Testis (tissue), 3 donors: ENCODE data around the gene CACNA2D4. TPM values are rescaled to one million over a fixed set of nuclear protein-coding genes. Genes with fewer than 3 reads are reported as not detected.

Experiments used
- DNase-seq: peaks from one replicate; pipeline ENCODE4 v3.0.0-alpha.2; 2019
- H3K27ac ChIP-seq, 2 donors: fragments of 200-600 bp; sonication (generic); one replicate each; pipeline ENCODE4 v1.5.1; 2019
- H3K27me3 ChIP-seq: fragments of 200-600 bp; sonication (generic); one replicate; pipeline ENCODE4 v1.5.1; 2019
- H3K36me3 ChIP-seq: fragments of 200-600 bp; sonication (generic); one replicate; pipeline ENCODE4 v1.5.1; 2017; ENCODE audit warnings: low read depth; ENCODE audit errors: missing control alignments
- H3K4me1 ChIP-seq: fragments of 200-600 bp; sonication (generic); one replicate; pipeline ENCODE4 v1.5.1; 2019
- H3K4me3 ChIP-seq, 2 donors: fragments of 200-600 bp; sonication (generic); one replicate each; pipeline ENCODE4 v1.5.1; 2017 to 2019
- H3K9me3 ChIP-seq: fragments of 200-600 bp; sonication (generic); one replicate; pipeline ENCODE4 v1.5.1; 2017
- CTCF ChIP-seq, 3 experiments: fragments of 450-650 bp in 2 of 3; fragments of 200-600 bp in 1 of 3; sonication (generic) in 1 of 3; IDR thresholded peaks; one replicate each; pipeline ENCODE4 v1.5.1; 2016 to 2019; ENCODE audit warnings: antibody characterized with exemption in 3 of 3, mild to moderate bottlenecking in 2 of 3, moderate library complexity in 1 of 3
- POLR2A ChIP-seq: fragments of 450-650 bp; IDR thresholded peaks from one replicate; pipeline ENCODE4 v1.6.1; 2017; ENCODE audit warnings: antibody characterized with exemption, mild to moderate bottlenecking, moderate library complexity
- WGBS, 2 donors: methylation state at CpG; one replicate each; pipeline ENCODE4 v1.1.5; 2018; 5-methylcytosine and 5-hydroxymethylcytosine counted together
- intact Hi-C: fragments of 100-400 bp; cut with DNase I; formaldehyde crosslinking; loops from one replicate; pipeline ENCODE4 v1.15.1; 2023; ENCODE audit warnings: low total_unique reads
- polyA plus RNA-seq: library from polyadenylated mRNA; stranded (reverse); fragments of 350-450 nt; fragmentation: Illumina TruSeq; extraction: RNeasy Lipid Tissue Mini Kit (QIAGEN cat#74804); gene quantifications from one replicate; pipeline ENCODE4 v1.2.3, GENCODE V29; 2014; ENCODE audit warnings: low read depth, low replicate concordance; ENCODE audit not compliant: insufficient read depth
- total RNA-seq, 2 donors: library from RNA; depleted of rRNA; stranded (reverse); fragments of >200 nt; gene quantifications; one replicate each; pipeline ENCODE4 v1.2.3, GENCODE V29; 2016

CACNA2D4 gene
- total and polyA plus RNA-seq, 3 donors from 2014 or later: 10.8 to 18.3 (median 15.8) TPM

GRCh38 chr12:1934831-1935230 is 16.4 kb upstream of the CACNA2D4 start:
- Histone ChIP-seq H3K4me1 (peaks cover 19% of the 10 kb centered on the region), H3K36me3 (no peaks in the 10 kb centered on the region), H3K4me3 (no peak overlapping the region), H3K27ac (peak overlapping the region; percentile 36 to 43), H3K9me3 (no peaks in the 10 kb centered on the region), H3K27me3 (no peaks in the 10 kb centered on the region)
- no peak for TF ChIP-seq CTCF (IDR thresholded peaks at IDR 0.05)
- no peak for TF ChIP-seq POLR2A
- intact Hi-C loops: loop anchor here (5.0 to 10.0 kb wide), 2 partner anchors 138 to 300 kb away; no protein-coding TSS in a partner anchor
- DNase-seq: no peak
- WGBS, 2 donors: 81 to 88% methylated on average over 12 of the region's 12 CpGs

- DNase-seq: no peak
- intact Hi-C loops: loop anchor here (10.0 kb wide), 1 partner anchor 299 kb away; no protein-coding TSS in a partner anchor
- Histone ChIP-seq H3K9me3 (no peaks in the 10 kb centered on the region), H3K4me3 (no peak overlapping the region), H3K27me3 (no peaks in the 10 kb centered on the region), H3K36me3 (no peaks in the 10 kb centered on the region), H3K4me1 (peaks cover 16% of the 10 kb centered on the region), H3K27ac (no peak overlapping the region)
- WGBS, 2 donors: 73 to 75% methylated on average over 5 of the region's 5 CpGs
- TF ChIP-seq CTCF (IDR thresholded peaks at IDR 0.05) (no peak), POLR2A (no peak)
Measured at GRCh38 chr12:1934068-1934467, 15.6 kb upstream of the CACNA2D4 start.

- Histone ChIP-seq H3K27me3 (no peaks in the 10 kb centered on the region), H3K27ac (no peak overlapping the region), H3K9me3 (no peaks in the 10 kb centered on the region), H3K4me1 (peaks cover 16% of the 10 kb centered on the region), H3K4me3 (no peak overlapping the region), H3K36me3 (no peaks in the 10 kb centered on the region)
- WGBS, 2 donors: 48 to 55% methylated on average over 12 to 16 of the region's 16 CpGs
- intact Hi-C loops: loop anchor here (10.0 kb wide), 1 partner anchor 299 kb away; no protein-coding TSS in a partner anchor
- no peak for TF ChIP-seq CTCF (IDR thresholded peaks at IDR 0.05)
- no peak for TF ChIP-seq POLR2A
- DNase-seq: no peak
Measured at GRCh38 chr12:1933342-1934051, 15.0 kb upstream of the CACNA2D4 start.

- DNase-seq: peak; percentile 62
- Histone ChIP-seq H3K4me3 (no peak overlapping the region), H3K36me3 (no peaks in the 10 kb centered on the region), H3K9me3 (no peaks in the 10 kb centered on the region), H3K27me3 (no peaks in the 10 kb centered on the region), H3K4me1 (peaks cover 15% of the 10 kb centered on the region), H3K27ac (no peak overlapping the region)
- TF ChIP-seq POLR2A: no peak
- no peak for TF ChIP-seq CTCF (IDR thresholded peaks at IDR 0.05)
- intact Hi-C loops: loop anchor here (10.0 kb wide), 1 partner anchor 298 kb away; no protein-coding TSS in a partner anchor
- WGBS, 2 donors: 67 to 79% methylated on average over 16 of the region's 16 CpGs
Measured at GRCh38 chr12:1932264-1932777, 13.9 kb upstream of the CACNA2D4 start.
